ENCODE data around the gene FPGS.

FPGS gene

DNA sequence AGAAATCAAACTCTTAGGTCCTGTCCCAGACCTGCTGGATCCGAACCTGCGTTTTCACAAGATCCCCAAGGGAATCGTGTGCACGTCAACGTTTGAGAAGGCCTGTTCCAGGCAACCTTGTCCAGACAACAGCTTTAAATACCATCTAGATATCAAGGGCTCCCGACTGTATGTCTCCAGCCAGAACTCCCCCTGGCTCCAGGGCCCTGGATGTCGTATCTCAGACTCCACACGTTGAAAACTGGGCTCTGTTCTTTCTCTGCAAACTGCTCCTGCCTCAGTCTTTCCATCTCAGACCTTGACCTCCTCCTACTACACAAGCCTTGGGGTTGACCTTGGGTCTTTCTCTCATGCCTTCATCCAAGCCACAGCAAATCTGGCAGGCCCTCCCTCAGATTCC is 57.6 kb downstream of the FPGS start:
- DNase-seq (ENCODE audit: low spot score) = no peak

DNA sequence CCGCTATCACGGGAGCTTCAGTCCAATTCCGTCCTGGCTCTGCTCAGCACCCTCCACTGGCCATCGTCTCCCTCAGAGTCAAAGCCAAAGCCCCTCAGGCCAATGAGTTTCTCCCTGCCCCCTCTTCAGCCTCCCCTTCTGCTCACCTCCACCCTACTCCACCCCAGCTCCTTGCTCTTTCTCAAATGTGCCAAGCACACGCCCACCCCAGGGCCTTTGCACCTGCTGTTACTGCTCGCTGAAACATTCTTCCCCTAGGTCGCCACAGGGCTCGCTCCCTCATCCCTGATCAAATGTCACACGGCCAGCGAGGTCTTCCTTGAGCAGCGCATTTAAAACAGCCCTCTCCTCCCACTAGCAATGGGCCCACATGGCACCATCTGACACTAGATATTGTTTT is 58.1 kb downstream of the FPGS start:
- no peak for DNase-seq (ENCODE audit: low spot score)

DNA sequence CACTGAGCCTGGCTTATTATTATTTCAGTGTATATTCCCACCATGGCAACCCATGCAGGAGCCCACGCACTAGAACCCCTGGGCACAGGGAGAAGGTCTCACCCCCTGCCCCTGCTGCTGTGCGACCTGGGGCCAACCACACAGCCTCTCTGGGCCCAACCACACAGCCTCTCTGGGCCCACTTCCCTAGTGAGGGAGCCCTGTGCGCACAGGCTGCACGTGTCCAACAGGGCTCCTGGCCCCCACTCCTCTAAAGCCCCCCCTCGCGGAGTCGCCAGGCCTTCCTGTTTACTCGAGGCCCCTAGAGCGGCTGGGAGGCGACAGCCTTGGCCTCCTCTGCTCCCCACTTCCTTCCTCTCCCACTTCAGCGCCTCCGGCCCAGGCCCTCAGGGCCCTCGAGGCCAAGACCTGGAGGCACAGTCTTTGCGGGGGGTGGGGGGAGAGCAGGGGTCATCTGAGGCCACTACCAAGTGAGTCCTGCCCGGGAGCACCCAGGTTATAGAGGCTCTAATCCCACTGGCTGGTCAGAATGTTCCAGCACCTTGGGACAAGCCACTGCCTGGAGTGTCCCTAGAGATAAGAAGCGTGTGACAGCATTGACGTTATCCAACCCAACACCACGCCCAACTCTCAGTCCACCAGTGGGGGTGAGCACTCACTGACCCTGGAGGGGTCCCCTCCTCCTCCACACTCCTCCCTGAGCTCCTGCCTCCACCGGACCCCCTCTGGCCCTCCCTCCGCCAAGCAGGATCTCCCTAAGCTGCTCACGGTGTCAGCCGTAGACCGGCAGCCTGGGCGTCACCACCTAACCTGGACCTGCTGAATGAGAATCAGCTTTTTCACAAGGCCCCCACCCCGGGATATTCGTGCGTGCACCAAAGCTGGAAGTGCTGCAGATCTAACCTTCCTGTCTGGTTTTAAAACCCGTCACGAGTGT is 59.7 kb downstream of the FPGS start:
- DNase-seq (ENCODE audit: low spot score) = no peak

DNA sequence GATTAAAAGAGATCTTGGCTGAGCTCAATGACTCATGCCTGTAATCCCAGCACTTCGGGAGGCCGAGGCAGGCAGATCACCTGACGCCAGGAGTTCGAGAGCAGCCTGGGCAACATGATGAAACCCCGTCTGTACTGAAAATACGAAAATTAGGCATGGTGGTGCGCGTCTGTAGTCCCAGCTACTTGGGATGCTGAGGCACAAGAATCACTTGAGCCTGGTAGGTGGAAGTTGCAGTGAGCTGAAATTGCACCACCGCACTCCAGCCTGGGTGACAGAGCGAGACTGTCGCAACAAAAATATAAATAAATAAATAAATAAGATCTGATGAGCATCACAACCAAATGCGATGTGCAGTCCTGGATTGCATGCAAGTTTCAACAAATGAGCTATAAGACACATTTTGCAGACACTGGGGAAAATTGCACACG is 60.5 kb downstream of the FPGS start:
- DNase-seq (ENCODE audit: low spot score) = no peak
